H1 (cell line): Measurements from ENCODE around the gene SUSD1. TPM values are rescaled to one million over a fixed set of nuclear protein-coding genes. Genes with fewer than 3 reads are reported as not detected.

Experiments used
- CTCF ChIA-PET: fragments of 300-600 bp; sonication (Branson Sonifier 250); formaldehyde crosslinking; loops from one replicate; lab custom pipeline; 2021; ENCODE audit not compliant: partially characterized antibody; lab: Charles Lee
- POLR2A ChIA-PET: fragments of 300-600 bp; sonication (Branson Sonifier 250); formaldehyde crosslinking; loops from one replicate; lab custom pipeline; 2021; ENCODE audit warnings: inconsistent platforms; ENCODE audit not compliant: partially characterized antibody; lab: Charles Lee
- DNase-seq, 2 experiments: peaks; one replicate each; pipeline versions ENCODE4 v3.0.0 to v3.0.0-alpha.2; 2010 to 2022; ENCODE audit warnings: low spot score in 2 of 2, low read depth in 1 of 2, mixed read lengths in 1 of 2
- FAIRE-seq: peaks from 2 replicates; lab custom pipeline; 2011; peaks lifted over from hg19 to GRCh38; lab: Jason Lieb, UNC
- H2AFZ ChIP-seq: 2 replicates; pipeline ENCODE4 v1.8.1; 2012; ENCODE audit warnings: low read length, inconsistent platforms
- H2AK5ac ChIP-seq: 2 replicates; pipeline ENCODE4 v1.6.1; 2013; ENCODE audit warnings: low read depth, low read length
- H2BK120ac ChIP-seq: replicated peaks from 2 replicates; pipeline ENCODE3; 2013; ENCODE audit warnings: low read depth, low read length, inconsistent platforms
- H2BK12ac ChIP-seq: 2 replicates; pipeline ENCODE4 v1.6.1; 2013; ENCODE audit warnings: low read depth, low read length
- H2BK15ac ChIP-seq: 2 replicates; pipeline ENCODE4 v1.6.1; 2013; ENCODE audit warnings: low read length
- H2BK20ac ChIP-seq: 2 replicates; pipeline ENCODE4 v1.6.1; 2013; ENCODE audit warnings: low read length
- H2BK5ac ChIP-seq: 2 replicates; pipeline ENCODE4 v1.6.1; 2013; ENCODE audit warnings: low read depth, low read length
- H3K14ac ChIP-seq: 2 replicates; pipeline ENCODE4 v1.6.1; 2013; ENCODE audit warnings: inconsistent platforms; ENCODE audit not compliant: insufficient read length
- H3K18ac ChIP-seq: 2 replicates; pipeline ENCODE4 v1.6.1; 2013; ENCODE audit warnings: low read length; ENCODE audit errors: extremely low read depth
- H3K23ac ChIP-seq: 2 replicates; pipeline ENCODE4 v1.6.1; 2013; ENCODE audit warnings: inconsistent platforms; ENCODE audit not compliant: insufficient read length
- H3K23me2 ChIP-seq: 2 replicates; pipeline ENCODE4 v1.6.1; 2013; ENCODE audit warnings: low read depth, low read length
- H3K27ac ChIP-seq: 2 replicates; pipeline ENCODE4 v1.6.1; 2011; ENCODE audit warnings: low read depth, low read length, inconsistent platforms
- H3K27me3 ChIP-seq, 4 experiments: replicated peaks in 1 of 4; 1 replicate in 1 of 4; 2 replicates in 3 of 4; pipeline versions ENCODE4 v1.6.1 to v1.8.1; 2011 to 2013; ENCODE audit warnings: low read length in 3 of 4, mild to moderate bottlenecking in 3 of 4, inconsistent platforms in 2 of 4, mixed read lengths in 2 of 4, moderate library complexity in 1 of 4; ENCODE audit not compliant: control insufficient read depth in 3 of 4, insufficient read depth in 3 of 4; ENCODE audit errors: extremely low read depth in 1 of 4
- H3K36me3 ChIP-seq, 4 experiments: 2 replicates each; pipeline versions ENCODE4 v1.6.1 to v1.8.1; 2011 to 2013; ENCODE audit warnings: mild to moderate bottlenecking in 4 of 4, low read length in 3 of 4, moderate library complexity in 2 of 4, control low read depth in 1 of 4, inconsistent platforms in 1 of 4; ENCODE audit not compliant: insufficient read depth in 4 of 4, control insufficient read depth in 2 of 4
- H3K4ac ChIP-seq: replicated peaks from 2 replicates; pipeline ENCODE3; 2013; ENCODE audit warnings: low read length, low read depth, mixed read lengths, inconsistent platforms; ENCODE audit not compliant: insufficient read length
- H3K4me1 ChIP-seq, 4 experiments: replicated peaks in 1 of 4; 1 replicate in 1 of 4; 2 replicates in 3 of 4; pipeline versions ENCODE4 v1.6.1 to v1.8.1; 2011 to 2013; ENCODE audit warnings: low read length in 3 of 4, inconsistent platforms in 2 of 4, mixed read lengths in 1 of 4; ENCODE audit not compliant: insufficient read depth in 4 of 4, control insufficient read depth in 3 of 4
- H3K4me2 ChIP-seq, 2 experiments: 2 replicates each; pipeline versions ENCODE4 v1.6.1 to v1.8.1; 2011 to 2013; ENCODE audit warnings: low read depth in 2 of 2, low read length in 2 of 2, control low read depth in 1 of 2, inconsistent platforms in 1 of 2, mild to moderate bottlenecking in 1 of 2; ENCODE audit not compliant: insufficient read depth in 1 of 2
- H3K4me3 ChIP-seq, 4 experiments: fragments of 200-600, 300-600 bp in 1 of 4; sonication (generic), shearing (Covaris generic), sonication (Bioruptor Twin) in 1 of 4; 2 replicates each; pipeline versions ENCODE4 v1.5.1 to v1.8.1; 2011 to 2016; ENCODE audit warnings: low read length in 4 of 4, low read depth in 3 of 4, control low read depth in 2 of 4, inconsistent platforms in 2 of 4, mild to moderate bottlenecking in 2 of 4, mixed read lengths in 1 of 4, moderate library complexity in 1 of 4; ENCODE audit not compliant: insufficient read depth in 2 of 4; ENCODE audit errors: extremely low read depth in 1 of 4
- H3K56ac ChIP-seq: replicated peaks from 2 replicates; pipeline ENCODE3; 2013; ENCODE audit warnings: low read depth, mild to moderate bottlenecking, mixed read lengths, low read length, inconsistent platforms; ENCODE audit not compliant: insufficient read length
- H3K79me1 ChIP-seq: 2 replicates; pipeline ENCODE4 v1.6.1; 2013; ENCODE audit warnings: low read depth, low read length, control low read depth
- H3K79me2 ChIP-seq, 2 experiments: 2 replicates each; pipeline versions ENCODE4 v1.6.1 to v1.8.1; 2012 to 2013; ENCODE audit warnings: low read length in 2 of 2, mild to moderate bottlenecking in 2 of 2, inconsistent platforms in 1 of 2; ENCODE audit not compliant: insufficient read depth in 2 of 2, control insufficient read depth in 1 of 2
- H3K9ac ChIP-seq, 4 experiments: replicated peaks in 1 of 4; 1 replicate in 1 of 4; 2 replicates in 3 of 4; pipeline versions ENCODE4 v1.6.1 to v1.8.1; 2011 to 2013; ENCODE audit warnings: low read depth in 3 of 4, low read length in 3 of 4, control low read depth in 2 of 4, mild to moderate bottlenecking in 2 of 4, moderate library complexity in 2 of 4, inconsistent platforms in 1 of 4; ENCODE audit errors: extremely low read depth in 1 of 4
- H3K9me3 ChIP-seq, 2 experiments: 2 replicates each; pipeline versions ENCODE4 v1.6.1 to v1.8.1; 2012 to 2013; ENCODE audit warnings: mild to moderate bottlenecking in 2 of 2, moderate library complexity in 2 of 2, control low read depth in 1 of 2, inconsistent platforms in 1 of 2, low read depth in 1 of 2, low read length in 1 of 2, mixed read lengths in 1 of 2; ENCODE audit not compliant: insufficient read depth in 2 of 2
- H4K20me1 ChIP-seq, 2 experiments: replicated peaks in 1 of 2; 2 replicates each; pipeline versions ENCODE3 to v1.8.1; 2011 to 2013; ENCODE audit warnings: inconsistent platforms in 2 of 2, low read length in 2 of 2, mild to moderate bottlenecking in 1 of 2; ENCODE audit not compliant: insufficient read depth in 2 of 2, control insufficient read depth in 1 of 2
- H4K5ac ChIP-seq: 2 replicates; pipeline ENCODE4 v1.6.1; 2013; ENCODE audit warnings: low read length, low read depth, mixed read lengths, inconsistent platforms; ENCODE audit not compliant: insufficient read length
- H4K8ac ChIP-seq: 2 replicates; pipeline ENCODE4 v1.8.0; 2013; ENCODE audit warnings: mild to moderate bottlenecking, moderate library complexity, low read length, inconsistent platforms; ENCODE audit not compliant: insufficient read depth; ENCODE audit errors: extremely low read depth
- H4K91ac ChIP-seq: replicated peaks from 2 replicates; pipeline ENCODE3; 2013; ENCODE audit warnings: low read length, mixed read lengths, inconsistent platforms; ENCODE audit not compliant: insufficient read length
- ASH2L ChIP-seq: fragments of 200-600, 300-600 bp; sonication (generic); IDR thresholded peaks from one replicate; pipeline ENCODE4 v1.7.1; 2017; ENCODE audit warnings: low read length
- BACH1 ChIP-seq: IDR thresholded peaks from 2 replicates; pipeline ENCODE4 v1.6.1; 2012; ENCODE audit warnings: low read length, improper control_type of control experiment
- CHD1 ChIP-seq: IDR thresholded peaks from 2 replicates; pipeline ENCODE4 v1.6.1; 2012; ENCODE audit warnings: low read depth, low read length, improper control_type of control experiment
- CTBP2 ChIP-seq: IDR thresholded peaks from 2 replicates; pipeline ENCODE4 v1.7.0; 2011; ENCODE audit warnings: borderline replicate concordance, mild to moderate bottlenecking, moderate library complexity, mixed read lengths, low read length; ENCODE audit not compliant: insufficient read depth, insufficient read length
- FOSL1 ChIP-seq: IDR thresholded peaks from 2 replicates; pipeline ENCODE4 v1.6.1; 2011; ENCODE audit warnings: mild to moderate bottlenecking, low read depth, low read length, moderate library complexity; ENCODE audit not compliant: insufficient read depth
- GABPA ChIP-seq: IDR thresholded peaks from 2 replicates; pipeline ENCODE4 v1.6.1; 2011; ENCODE audit warnings: mild to moderate bottlenecking, low read length, moderate library complexity, borderline replicate concordance; ENCODE audit not compliant: insufficient read depth
- POLR2A ChIP-seq, 2 experiments: IDR thresholded peaks; 1 replicate in 1 of 2; 2 replicates in 1 of 2; pipeline ENCODE4 v1.6.1; 2011; ENCODE audit warnings: low read depth in 2 of 2, low read length in 2 of 2, mild to moderate bottlenecking in 2 of 2; ENCODE audit errors: control extremely low read depth in 1 of 2
- SIN3A ChIP-seq, 2 experiments: IDR thresholded peaks in 1 of 2; conservative IDR thresholded peaks in 1 of 2; 2 replicates each; pipeline ENCODE4 v1.6.1; 2011 to 2012; ENCODE audit warnings: low read length in 2 of 2, improper control_type of control experiment in 1 of 2, low read depth in 1 of 2, mild to moderate bottlenecking in 1 of 2
- SP2 ChIP-seq: IDR thresholded peaks from 2 replicates; pipeline ENCODE4 v1.6.1; 2012; ENCODE audit warnings: mild to moderate bottlenecking, low read length, inconsistent platforms
- SP4 ChIP-seq: IDR thresholded peaks from 2 replicates; pipeline ENCODE4 v1.6.1; 2012; ENCODE audit warnings: low read length, inconsistent platforms
- ZNF274 ChIP-seq: IDR thresholded peaks from 2 replicates; pipeline ENCODE4 v1.7.0; 2012; ENCODE audit warnings: low read length, borderline replicate concordance; ENCODE audit errors: extremely low read depth
- WGBS, 2 experiments: shearing (Covaris generic) in 1 of 2; methylation state at CpG; one replicate each; pipeline versions ENCODE4 v1.1.6 to v1.1.7; 2013 to 2015; ENCODE audit warnings: low lambda C conversion rate in 2 of 2, mixed read lengths in 2 of 2, inconsistent platforms in 1 of 2, low coverage in 1 of 2, missing lambda C conversion rate in 1 of 2; ENCODE audit not compliant: insufficient replicate concordance in 2 of 2, insufficient coverage in 1 of 2, insufficient read length in 1 of 2; ENCODE audit errors: extremely low coverage in 1 of 2, missing lambda C conversion rate in 1 of 2; 5-methylcytosine and 5-hydroxymethylcytosine counted together
- polyA plus RNA-seq, 7 experiments: library from polyadenylated mRNA; depleted of rRNA in 3 of 7; stranded (reverse) in 5 of 7; unstranded in 2 of 7; fragments of >200 nt in 5 of 7; fragments of 200-250 nt in 2 of 7; gene quantifications; 1 replicate in 5 of 7; 2 replicates in 1 of 7; 4 replicates in 1 of 7; pipeline versions ENCODE4 v1.2.1 to v1.2.3, GENCODE V29; 2011 to 2013; ENCODE audit warnings: missing spikeins in 2 of 7, mixed read lengths in 2 of 7
- total RNA-seq: library from RNA; stranded (reverse); fragmentation: NEBNext Ultra II Directional; extraction: Animal tissue kit (Norgen Biotek cat#: 25700); gene quantifications from 2 replicates; pipeline ENCODE4 v1.2.1, GENCODE V29; 2021

The SUSD1 gene
- total and polyA plus RNA-seq, 2 of the 8 experiments (the other 6 are each of a cell fraction or from before 2014, with no cell fraction given) = 2.8 to 7.2 TPM

- H3K4me1 ChIP-seq = peaks cover 0 to 4% (median 0%) of the 10 kb centered on the region in 4 experiments; a peak in 1 of 7 replicates
- no peak overlapping the region for H2BK20ac ChIP-seq
- no peak overlapping the region for H3K4ac ChIP-seq
- no peak overlapping the region for H3K14ac ChIP-seq
- CTCF ChIA-PET = interaction anchor here (0.5 to 1.4 kb wide), 4 partner anchors 9 to 80 kb away, joined by 3 to 4 read pairs (median 4); no protein-coding TSS in a partner anchor
- no peak overlapping the region for H4K91ac ChIP-seq
- no peaks in the 10 kb centered on the region for H3K36me3 ChIP-seq
- POLR2A ChIA-PET = no interaction called here
- H3K18ac ChIP-seq = no peak overlapping the region
- no peak overlapping the region for H4K8ac ChIP-seq
- H3K79me2 ChIP-seq = no peaks in the 10 kb centered on the region
- H2BK15ac ChIP-seq = no peak overlapping the region
- no peaks in the 10 kb centered on the region for H4K20me1 ChIP-seq
- no peak overlapping the region for H3K4me3 ChIP-seq
- no peak overlapping the region for H2BK120ac ChIP-seq
- no peaks in the 10 kb centered on the region for H3K27me3 ChIP-seq
- H3K4me2 ChIP-seq = no peak overlapping the region
- no peak overlapping the region for H3K23ac ChIP-seq
- H4K5ac ChIP-seq = no peak overlapping the region
- H3K79me1 ChIP-seq = no peaks in the 10 kb centered on the region
- H3K27ac ChIP-seq = no peak overlapping the region
- 0 out of 2 replicates have a peak overlapping the region, but pooled peaks have one; percentile 42 for H2AFZ ChIP-seq
- H3K9me3 ChIP-seq = no peaks in the 10 kb centered on the region
- no peak overlapping the region for H2AK5ac ChIP-seq
- H2BK5ac ChIP-seq = no peak overlapping the region
- H3K23me2 ChIP-seq = no peaks in the 10 kb centered on the region
- 89% methylated on average over 10 of the region's 11 CpGs; no CpG with 5 or more reads in 1 of the 2 experiments for WGBS, 2 experiments
- no peak overlapping the region for H3K9ac ChIP-seq
- TF ChIP-seq POLR2A (IDR thresholded peaks at IDR 0.05; ENCODE audit: control extremely low read depth in 1 of 2, low read depth in 2 of 2, low read length in 2 of 2) (no peak), GABPA (no peak), BACH1 (no peak), SIN3A (conservative IDR thresholded peaks at IDR 0.05 in 1 of 2, IDR thresholded peaks at IDR 0.05 in 1 of 2; ENCODE audit: low read depth in 1 of 2, low read length in 2 of 2) (no peak), CTBP2 (no peak), CHD1 (no peak), FOSL1 (no peak), SP2 (no peak), SP4 (no peak), ASH2L (no peak), ZNF274 (no peak)
- FAIRE-seq = no peak
- H3K56ac ChIP-seq = no peak overlapping the region
- H2BK12ac ChIP-seq = no peak overlapping the region
- DNase-seq = no peak
Observed at GRCh38 chr9:112006361-112007020, 168.6 kb downstream of the SUSD1 start.
